H9 (cell line): ENCODE measurements around the gene HOXD4. TPM values are rescaled to one million over a fixed set of nuclear protein-coding genes. Genes with fewer than 3 reads are reported as not detected.

Experiments used
- DNase-seq: peaks from one replicate; pipeline ENCODE4 v3.0.0-alpha.2; 2017
- H2AFZ ChIP-seq: one replicate; pipeline ENCODE4 v1.6.1; 2013; ENCODE audit warnings: mild to moderate bottlenecking, low read length, control low read depth, moderate library complexity
- H2AK5ac ChIP-seq: 2 replicates; pipeline ENCODE4 v1.6.1; 2013; ENCODE audit warnings: low read length, control low read depth, mixed read lengths; ENCODE audit not compliant: insufficient read length
- H2BK120ac ChIP-seq: one replicate; pipeline ENCODE4 v1.6.1; 2013; ENCODE audit warnings: low read depth, mild to moderate bottlenecking, low read length, control low read depth, inconsistent platforms; ENCODE audit not compliant: poor library complexity, severe bottlenecking
- H2BK12ac ChIP-seq: 2 replicates; pipeline ENCODE4 v1.6.1; 2013; ENCODE audit warnings: low read length, control low read depth, mixed read lengths, low read depth; ENCODE audit not compliant: insufficient read length
- H2BK15ac ChIP-seq: 2 replicates; pipeline ENCODE4 v1.6.1; 2013; ENCODE audit warnings: low read depth, low read length, control low read depth
- H2BK20ac ChIP-seq: one replicate; pipeline ENCODE4 v1.6.1; 2013; ENCODE audit warnings: low read depth, mild to moderate bottlenecking, low read length, control low read depth, inconsistent platforms; ENCODE audit not compliant: poor library complexity, severe bottlenecking
- H2BK5ac ChIP-seq: 2 replicates; pipeline ENCODE4 v1.6.1; 2013; ENCODE audit warnings: low read length, control low read depth, mixed read lengths; ENCODE audit not compliant: insufficient read length
- H3K14ac ChIP-seq: 2 replicates; pipeline ENCODE4 v1.6.1; 2013; ENCODE audit warnings: low read length, control low read depth; ENCODE audit not compliant: insufficient read depth
- H3K18ac ChIP-seq: 2 replicates; pipeline ENCODE4 v1.6.1; 2013; ENCODE audit warnings: low read depth, mild to moderate bottlenecking, mixed read lengths, low read length, control low read depth; ENCODE audit not compliant: insufficient read length
- H3K23ac ChIP-seq: 2 replicates; pipeline ENCODE4 v1.6.1; 2013; ENCODE audit warnings: low read length, control low read depth, mixed read lengths, low read depth; ENCODE audit not compliant: insufficient read length
- H3K23me2 ChIP-seq: 2 replicates; pipeline ENCODE4 v1.6.1; 2013; ENCODE audit warnings: low read depth, mild to moderate bottlenecking, mixed read lengths, low read length, control low read depth; ENCODE audit not compliant: insufficient read length, poor library complexity, severe bottlenecking
- H3K27ac ChIP-seq: 2 replicates; pipeline ENCODE4 v1.5.1; 2013; ENCODE audit warnings: low read length, control low read depth, mixed read lengths, low read depth; ENCODE audit not compliant: insufficient read length
- H3K27me3 ChIP-seq: 2 replicates; pipeline ENCODE4 v1.6.1; 2013; ENCODE audit warnings: low read length, control low read depth, inconsistent platforms; ENCODE audit not compliant: insufficient read depth
- H3K4ac ChIP-seq: 2 replicates; pipeline ENCODE4 v1.6.1; 2013; ENCODE audit warnings: low read depth, mild to moderate bottlenecking, control low read depth, inconsistent platforms, low read length, moderate library complexity
- H3K4me1 ChIP-seq: 2 replicates; pipeline ENCODE4 v1.6.1; 2013; ENCODE audit warnings: low read length, control low read depth, inconsistent platforms; ENCODE audit not compliant: insufficient read depth
- H3K4me2 ChIP-seq: 2 replicates; pipeline ENCODE4 v1.6.1; 2013; ENCODE audit warnings: low read length, control low read depth, mixed read lengths; ENCODE audit not compliant: insufficient read length, insufficient read depth
- H3K56ac ChIP-seq: 2 replicates; pipeline ENCODE4 v1.6.1; 2013; ENCODE audit warnings: low read depth, mild to moderate bottlenecking, mixed read lengths, low read length, control low read depth; ENCODE audit not compliant: insufficient read length
- H3K79me1 ChIP-seq: 2 replicates; pipeline ENCODE4 v1.6.1; 2013; ENCODE audit warnings: low read depth, mild to moderate bottlenecking, moderate library complexity, low read length, control low read depth, inconsistent platforms; ENCODE audit not compliant: insufficient read depth, poor library complexity, severe bottlenecking
- H3K79me2 ChIP-seq: 2 replicates; pipeline ENCODE4 v1.6.1; 2013; ENCODE audit warnings: low read length, control low read depth, inconsistent platforms; ENCODE audit not compliant: insufficient read depth
- H3K9ac ChIP-seq: 2 replicates; pipeline ENCODE4 v1.6.1; 2013; ENCODE audit warnings: low read length, control low read depth, mixed read lengths; ENCODE audit not compliant: insufficient read length; ENCODE audit errors: extremely low read depth
- H3K9me3 ChIP-seq: one replicate; pipeline ENCODE4 v1.6.1; 2013; ENCODE audit warnings: low read depth, low read length, inconsistent platforms; ENCODE audit not compliant: control insufficient read depth
- H3T11ph ChIP-seq: one replicate; pipeline ENCODE4 v1.6.1; 2013; ENCODE audit warnings: mild to moderate bottlenecking, low read length, control low read depth, inconsistent platforms
- H4K20me1 ChIP-seq: one replicate; pipeline ENCODE4 v1.6.1; 2013; ENCODE audit not compliant: control insufficient read depth, insufficient read length, insufficient read depth
- H4K5ac ChIP-seq: 2 replicates; pipeline ENCODE4 v1.6.1; 2013; ENCODE audit warnings: low read depth, mild to moderate bottlenecking, mixed read lengths, low read length, control low read depth; ENCODE audit not compliant: insufficient read length
- H4K8ac ChIP-seq: replicated peaks from 2 replicates; pipeline ENCODE4 v1.6.1; 2013; ENCODE audit warnings: low read length, control low read depth, mixed read lengths, low read depth; ENCODE audit not compliant: insufficient read length
- H4K91ac ChIP-seq: 2 replicates; pipeline ENCODE4 v1.6.1; 2013; ENCODE audit warnings: low read depth, mild to moderate bottlenecking, moderate library complexity, mixed read lengths, low read length, control low read depth; ENCODE audit not compliant: insufficient read length
- H3K27ac Mint-ChIP-seq, 3 experiments: 2 replicates in 2 of 3; 3 replicates in 1 of 3; pipeline ENCODE4 v1.8.0; 2020 to 2021; ENCODE audit warnings: mixed read lengths in 3 of 3, mild to moderate bottlenecking in 1 of 3, moderate library complexity in 1 of 3
- H3K27me3 Mint-ChIP-seq: 2 replicates; pipeline ENCODE4 v1.8.0; 2021; ENCODE audit warnings: low read depth, mild to moderate bottlenecking, moderate library complexity, mixed read lengths
- H3K36me3 Mint-ChIP-seq, 3 experiments: 2 replicates in 2 of 3; 3 replicates in 1 of 3; pipeline ENCODE4 v1.8.0; 2020 to 2021; ENCODE audit warnings: low read depth in 3 of 3, mixed read lengths in 3 of 3; ENCODE audit not compliant: insufficient read depth in 1 of 3
- H3K4me1 Mint-ChIP-seq, 2 experiments: 2 replicates each; pipeline ENCODE4 v1.8.0; 2020; ENCODE audit warnings: mixed read lengths in 2 of 2
- H3K4me3 Mint-ChIP-seq, 2 experiments: 2 replicates in 1 of 2; 3 replicates in 1 of 2; pipeline ENCODE4 v1.8.0; 2020 to 2021; ENCODE audit warnings: mild to moderate bottlenecking in 2 of 2, mixed read lengths in 2 of 2, moderate library complexity in 1 of 2
- H3K9me3 Mint-ChIP-seq, 2 experiments: 2 replicates in 1 of 2; 3 replicates in 1 of 2; pipeline ENCODE4 v1.8.0; 2020; ENCODE audit warnings: mild to moderate bottlenecking in 2 of 2, mixed read lengths in 2 of 2, moderate library complexity in 1 of 2
- WGBS: extraction: QIAGEN DNeasy Blood & Tissue Kit; methylation state at CpG from one replicate; pipeline ENCODE4 v1.1.7; 2013; ENCODE audit warnings: missing lambda C conversion rate, low lambda C conversion rate, mixed read lengths; ENCODE audit not compliant: insufficient read length; ENCODE audit errors: extremely low coverage; 5-methylcytosine and 5-hydroxymethylcytosine counted together
- total RNA-seq: library from RNA; stranded (reverse); gene quantifications from 2 replicates; pipeline ENCODE4 v1.2.1, GENCODE V29; 2021
- TF ChIP-seq, protein P1 (sequence below): fragments of 200-600 bp; sonication (generic); conservative IDR thresholded peaks from 3 replicates; pipeline ENCODE4 v1.8.0; 2021; ENCODE audit warnings: antibody characterized with exemption, mild to moderate bottlenecking

Gene HOXD4
- total RNA-seq, 1 experiment from 2014 or later, result not detected

- H4K20me1 ChIP-seq, result peaks cover 2% of the 10 kb centered on the region
- no CpG with 5 or more reads among the region's 22 CpGs for WGBS
- no peak overlapping the region for H4K5ac ChIP-seq
- H3K23me2 ChIP-seq, result no peaks in the 10 kb centered on the region
- no peak overlapping the region for H4K91ac ChIP-seq
- no peak overlapping the region for H4K8ac ChIP-seq
- no peaks in the 10 kb centered on the region for H3K9me3 ChIP-seq
- H2BK120ac ChIP-seq, result no peak overlapping the region
- H3K56ac ChIP-seq, result no peak overlapping the region
- no peak overlapping the region for H3K9ac ChIP-seq
- H2AFZ ChIP-seq, result no peak overlapping the region
- H2BK12ac ChIP-seq, result no peak overlapping the region
- H3K27me3 ChIP-seq, result peaks cover 100% of the 10 kb centered on the region
- Mint-ChIP-seq H3K4me1 (peaks cover 6 to 38% of the 10 kb centered on the region in 2 experiments; a peak in 3 of 4 replicates), H3K9me3 (peaks cover 2 to 5% of the 10 kb centered on the region in 2 experiments; a peak in 3 of 5 replicates), H3K27ac (no peak overlapping the region), H3K27me3 (peaks cover 100% of the 10 kb centered on the region), H3K4me3 (no peak overlapping the region), H3K36me3 (no peaks in the 10 kb centered on the region; a peak in 1 of 7 replicates)
- H2AK5ac ChIP-seq, result no peak overlapping the region
- no peak for DNase-seq
- no peaks in the 10 kb centered on the region for H3K79me1 ChIP-seq
- H3K18ac ChIP-seq, result no peak overlapping the region
- H3K4me2 ChIP-seq, result no peak overlapping the region
- H2BK15ac ChIP-seq, result no peak overlapping the region
- no peak overlapping the region for H3T11ph ChIP-seq
- no peak overlapping the region for H3K27ac ChIP-seq
- no peak overlapping the region for H2BK20ac ChIP-seq
- no peak overlapping the region for H3K23ac ChIP-seq
- H3K4ac ChIP-seq, result no peak overlapping the region
- TF ChIP-seq, protein P1, sequence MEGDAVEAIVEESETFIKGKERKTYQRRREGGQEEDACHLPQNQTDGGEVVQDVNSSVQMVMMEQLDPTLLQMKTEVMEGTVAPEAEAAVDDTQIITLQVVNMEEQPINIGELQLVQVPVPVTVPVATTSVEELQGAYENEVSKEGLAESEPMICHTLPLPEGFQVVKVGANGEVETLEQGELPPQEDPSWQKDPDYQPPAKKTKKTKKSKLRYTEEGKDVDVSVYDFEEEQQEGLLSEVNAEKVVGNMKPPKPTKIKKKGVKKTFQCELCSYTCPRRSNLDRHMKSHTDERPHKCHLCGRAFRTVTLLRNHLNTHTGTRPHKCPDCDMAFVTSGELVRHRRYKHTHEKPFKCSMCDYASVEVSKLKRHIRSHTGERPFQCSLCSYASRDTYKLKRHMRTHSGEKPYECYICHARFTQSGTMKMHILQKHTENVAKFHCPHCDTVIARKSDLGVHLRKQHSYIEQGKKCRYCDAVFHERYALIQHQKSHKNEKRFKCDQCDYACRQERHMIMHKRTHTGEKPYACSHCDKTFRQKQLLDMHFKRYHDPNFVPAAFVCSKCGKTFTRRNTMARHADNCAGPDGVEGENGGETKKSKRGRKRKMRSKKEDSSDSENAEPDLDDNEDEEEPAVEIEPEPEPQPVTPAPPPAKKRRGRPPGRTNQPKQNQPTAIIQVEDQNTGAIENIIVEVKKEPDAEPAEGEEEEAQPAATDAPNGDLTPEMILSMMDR, result no peak
- H2BK5ac ChIP-seq, result no peak overlapping the region
- H3K4me1 ChIP-seq, result no peaks in the 10 kb centered on the region
- H3K79me2 ChIP-seq, result no peaks in the 10 kb centered on the region
- no peak overlapping the region for H3K14ac ChIP-seq
Measured at GRCh38 chr2:176160986-176161824, 9.9 kb downstream of the HOXD4 start.
